Skeletal muscle satellite cell (primary cell): Measurements from ENCODE around the gene IL1RAPL2.
"Not testable (repeated sequence)": the region's sequence is repeated elsewhere in the genome, so short reads cannot be mapped to it uniquely, and the experiment has no call there.

Experiments used
- H3K27me3 ChIP-seq: 2 replicates; pipeline ENCODE4 v1.7.0; 2013; ENCODE audit warnings: low read length; ENCODE audit not compliant: control insufficient read depth, insufficient read depth
- H3K36me3 ChIP-seq: 2 replicates; pipeline ENCODE4 v1.7.0; 2013; ENCODE audit warnings: mild to moderate bottlenecking, control low read depth, low read length; ENCODE audit not compliant: insufficient read depth
- H3K4me1 ChIP-seq: 2 replicates; pipeline ENCODE4 v1.7.0; 2013; ENCODE audit warnings: low read length; ENCODE audit not compliant: control insufficient read depth, insufficient read depth
- H3K4me2 ChIP-seq: 2 replicates; pipeline ENCODE4 v1.7.0; 2013; ENCODE audit warnings: mild to moderate bottlenecking, low read length
- H3K4me3 ChIP-seq: 2 replicates; pipeline ENCODE4 v1.7.0; 2013; ENCODE audit warnings: low read length
- H3K9ac ChIP-seq: 2 replicates; pipeline ENCODE4 v1.7.0; 2013; ENCODE audit warnings: mild to moderate bottlenecking, low read depth, low read length, moderate library complexity
- H3K9me3 ChIP-seq: replicated peaks from 2 replicates; pipeline ENCODE4 v1.7.0; 2013; ENCODE audit warnings: mild to moderate bottlenecking, control low read depth, low read length

The IL1RAPL2 gene

DNA sequence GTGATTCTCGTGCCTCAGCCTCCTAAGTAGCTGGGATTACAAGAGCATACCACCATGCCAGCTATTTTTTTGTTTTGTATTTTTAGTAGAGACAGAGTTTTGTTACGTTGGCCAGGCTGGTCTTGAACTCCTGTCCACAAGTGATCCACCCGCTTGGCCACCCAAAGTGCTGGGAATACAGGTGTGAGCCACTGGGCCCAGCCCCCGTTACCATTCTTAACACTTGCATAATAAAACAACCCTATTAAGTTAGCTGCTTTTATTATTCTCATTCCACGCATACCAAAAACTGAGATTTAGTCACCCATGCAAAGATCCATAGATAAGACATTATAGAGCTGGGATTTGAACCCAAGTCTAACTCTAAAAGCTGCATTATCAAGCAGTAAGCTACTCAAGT lies 660.5 kb downstream of the IL1RAPL2 start:
- H3K4me3 ChIP-seq, result no peak overlapping the region
- no peaks in the 10 kb centered on the region for H3K36me3 ChIP-seq
- H3K4me1 ChIP-seq, result no peaks in the 10 kb centered on the region
- H3K4me2 ChIP-seq, result no peak overlapping the region
- peaks cover 13% of the 10 kb centered on the region for H3K27me3 ChIP-seq
- no peak overlapping the region for H3K9ac ChIP-seq
- no peaks in the 10 kb centered on the region for H3K9me3 ChIP-seq

DNA sequence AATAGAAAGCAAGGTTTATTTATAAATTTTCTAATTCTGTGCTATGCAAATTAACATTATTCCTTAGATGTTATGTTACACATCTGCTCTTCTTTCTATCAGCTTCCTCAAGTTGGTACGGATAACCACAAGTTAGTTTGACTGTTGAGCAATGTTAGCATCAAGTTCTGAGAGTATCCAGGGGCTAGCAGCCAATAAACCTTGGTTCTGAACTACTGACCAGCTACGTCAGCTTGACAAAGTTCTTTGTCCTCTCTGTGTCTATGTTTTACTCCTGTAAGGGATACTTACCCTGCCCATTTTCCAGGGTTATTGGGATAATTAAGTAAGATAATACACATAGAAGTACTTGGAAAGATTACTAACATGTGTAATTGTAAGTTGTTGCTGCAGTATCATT lies 662.6 kb downstream of the IL1RAPL2 start:
- no peaks in the 10 kb centered on the region for H3K36me3 ChIP-seq

DNA sequence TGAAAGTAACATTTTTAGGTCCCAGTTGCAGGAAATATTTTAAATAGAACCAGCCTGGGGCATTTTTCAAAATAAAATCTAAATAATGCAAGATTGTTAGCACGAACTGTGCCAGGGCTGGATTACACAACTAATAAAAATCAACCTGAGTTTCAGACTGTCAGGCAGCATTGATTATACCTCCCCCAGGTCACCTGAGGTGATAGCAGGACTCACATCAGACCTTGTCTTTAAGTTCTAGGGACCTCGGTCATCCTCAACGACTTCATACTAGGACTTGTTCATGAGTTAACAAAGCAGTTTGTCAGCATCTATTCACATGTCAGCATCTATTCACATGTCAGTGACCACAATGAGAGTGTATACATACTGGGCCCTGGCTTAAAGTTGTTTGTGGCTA lies 663.1 kb downstream of the IL1RAPL2 start:
- H3K4me2 ChIP-seq, result no peak overlapping the region
- peaks cover 10% of the 10 kb centered on the region for H3K27me3 ChIP-seq

More for the DNA sequence above, 662.6 kb downstream of the IL1RAPL2 start:
- no peak overlapping the region for H3K4me3 ChIP-seq
- no peaks in the 10 kb centered on the region for H3K4me1 ChIP-seq
- peaks cover 10% of the 10 kb centered on the region for H3K27me3 ChIP-seq
- no peak overlapping the region for H3K9ac ChIP-seq
- H3K9me3 ChIP-seq, result no peaks in the 10 kb centered on the region
- H3K4me2 ChIP-seq, result no peak overlapping the region

DNA sequence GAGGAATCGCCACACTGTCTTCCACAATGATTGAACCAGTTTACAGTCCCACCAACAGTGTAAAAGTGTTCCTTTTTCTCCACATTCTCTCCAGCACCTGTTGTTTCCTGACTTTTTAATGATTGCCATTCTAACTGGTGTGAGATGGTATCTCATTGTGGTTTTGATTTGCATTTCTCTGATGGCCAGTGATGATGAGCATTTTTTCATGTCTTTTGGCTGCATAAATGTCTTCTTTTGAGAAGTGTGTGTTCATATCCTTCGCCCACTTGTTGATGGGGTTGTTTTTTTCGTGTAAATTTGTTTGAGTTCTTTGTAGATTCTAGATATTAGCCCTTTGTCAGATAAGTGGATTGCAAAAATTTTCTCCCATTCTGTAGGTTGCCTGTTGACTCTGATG lies 671.4 kb downstream of the IL1RAPL2 start:
- not testable (repeated sequence) for H3K4me1 ChIP-seq, H3K9ac ChIP-seq, H3K4me2 ChIP-seq, H3K36me3 ChIP-seq, H3K27me3 ChIP-seq, H3K4me3 ChIP-seq, H3K9me3 ChIP-seq

More for the DNA sequence above, 663.1 kb downstream of the IL1RAPL2 start:
- no peaks in the 10 kb centered on the region for H3K4me1 ChIP-seq
- no peak overlapping the region for H3K4me3 ChIP-seq
- no peaks in the 10 kb centered on the region for H3K36me3 ChIP-seq
- H3K9ac ChIP-seq, result no peak overlapping the region
- H3K9me3 ChIP-seq, result no peaks in the 10 kb centered on the region

DNA sequence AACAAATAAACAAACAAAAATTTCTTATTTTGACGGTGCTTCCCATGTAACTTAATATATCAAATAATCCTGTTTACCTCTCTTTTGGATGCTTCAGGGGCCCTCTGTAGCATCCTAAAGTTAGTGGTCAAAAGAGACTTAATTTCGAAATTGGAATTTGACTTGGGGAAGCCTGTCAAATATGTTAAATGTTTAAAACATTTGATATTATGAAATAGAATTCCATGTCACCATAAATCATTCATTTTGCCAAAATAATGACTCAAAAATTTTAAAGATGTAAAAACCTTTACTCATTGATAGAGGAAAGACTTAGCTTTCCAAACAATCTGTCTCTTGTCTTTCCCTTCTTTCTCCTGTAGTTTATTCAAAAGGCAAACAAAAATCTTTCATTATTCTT lies 675.1 kb downstream of the IL1RAPL2 start:
- no peaks in the 10 kb centered on the region for H3K9me3 ChIP-seq
- no peaks in the 10 kb centered on the region for H3K36me3 ChIP-seq
- no peak overlapping the region for H3K4me3 ChIP-seq
- no peak overlapping the region for H3K9ac ChIP-seq
- H3K27me3 ChIP-seq, result peaks cover 2% of the 10 kb centered on the region
- no peaks in the 10 kb centered on the region for H3K4me1 ChIP-seq
- no peak overlapping the region for H3K4me2 ChIP-seq

DNA sequence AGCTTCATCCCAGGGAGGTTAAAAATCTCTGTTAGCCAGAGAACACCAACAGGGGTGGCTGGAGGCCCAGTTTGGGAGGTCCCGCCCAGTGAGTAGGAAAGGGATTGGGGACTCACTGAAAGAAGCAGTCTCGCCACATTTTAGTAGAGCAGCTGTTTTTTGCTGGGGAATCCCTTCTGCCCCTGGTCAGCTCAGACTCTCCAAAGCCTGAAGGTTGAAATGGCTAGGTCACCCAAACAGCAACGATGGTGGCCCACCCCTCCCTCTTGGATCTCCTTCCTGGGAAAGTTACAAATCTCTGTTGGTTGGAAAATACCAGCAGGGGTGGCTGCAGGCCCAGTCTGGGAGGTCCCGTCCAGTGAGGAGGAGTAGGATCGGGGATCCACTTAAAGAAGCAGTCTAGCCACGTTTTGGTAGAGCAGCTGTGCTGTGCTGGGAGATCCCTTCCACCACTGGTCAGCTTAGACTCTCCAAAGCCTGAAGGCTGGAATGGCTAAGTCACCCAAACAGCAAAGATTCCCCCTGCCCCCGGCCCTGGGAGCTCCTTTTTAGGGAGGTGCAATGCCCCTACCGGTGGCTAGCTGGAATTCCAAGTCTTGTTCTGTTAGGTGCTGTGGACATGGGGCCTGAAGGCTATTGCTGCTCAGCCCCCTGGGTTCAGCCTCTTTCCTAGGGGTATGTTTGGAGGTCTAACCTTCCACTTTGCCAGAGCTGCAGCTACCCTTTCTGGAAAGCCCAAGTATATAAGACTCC lies 694.5 kb downstream of the IL1RAPL2 start:
- no peaks in the 10 kb centered on the region for H3K4me1 ChIP-seq
- H3K9ac ChIP-seq, result no peak overlapping the region
- no peaks in the 10 kb centered on the region for H3K36me3 ChIP-seq
- no peaks in the 10 kb centered on the region for H3K9me3 ChIP-seq
- peaks cover 12% of the 10 kb centered on the region for H3K27me3 ChIP-seq
- no peak overlapping the region for H3K4me2 ChIP-seq
- H3K4me3 ChIP-seq, result no peak overlapping the region

DNA sequence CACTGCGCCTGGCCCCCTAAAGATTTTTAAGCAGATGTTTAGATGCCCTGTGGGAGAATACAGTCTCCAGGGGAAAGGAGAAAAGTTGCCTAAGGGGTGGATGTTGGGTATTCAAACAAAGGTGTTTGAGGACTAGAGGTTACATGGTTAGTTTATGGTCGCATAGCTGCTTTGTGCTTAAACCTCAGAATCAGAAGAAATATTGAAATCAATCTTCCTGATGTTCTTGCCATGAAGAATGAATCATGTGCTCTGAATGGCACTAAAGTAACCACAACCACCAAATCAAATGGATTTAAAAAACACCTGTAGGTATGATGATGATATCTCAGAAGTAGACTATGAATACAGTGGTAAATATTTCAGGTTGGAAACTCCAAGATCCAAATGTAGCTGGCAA lies 697.2 kb downstream of the IL1RAPL2 start:
- no peaks in the 10 kb centered on the region for H3K9me3 ChIP-seq

DNA sequence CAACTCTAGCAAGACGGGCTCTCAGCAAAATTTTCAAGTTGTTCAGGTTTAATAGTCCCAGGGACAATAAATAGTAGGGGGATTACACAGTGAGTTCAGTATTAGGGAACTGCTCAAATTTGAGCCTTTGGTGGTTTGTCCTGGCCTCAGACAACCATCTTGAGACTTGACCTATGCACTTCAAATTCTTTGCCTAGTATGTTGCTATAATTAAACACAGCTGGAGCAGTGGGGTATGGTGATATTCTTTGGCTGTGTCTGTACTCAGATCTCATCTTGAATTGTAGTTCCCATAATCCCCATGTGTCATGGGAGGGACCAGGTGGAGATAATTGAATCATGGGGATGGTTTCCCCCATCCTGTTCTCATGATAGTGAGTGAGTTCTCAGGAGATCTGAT lies 697.8 kb downstream of the IL1RAPL2 start:
- Histone ChIP-seq H3K27me3 (peaks cover 7% of the 10 kb centered on the region), H3K9ac (no peak overlapping the region), H3K4me2 (no peak overlapping the region), H3K4me1 (no peaks in the 10 kb centered on the region), H3K36me3 (no peaks in the 10 kb centered on the region), H3K4me3 (no peak overlapping the region), H3K9me3 (no peaks in the 10 kb centered on the region)

More for the DNA sequence above, 697.2 kb downstream of the IL1RAPL2 start:
- no peak overlapping the region for H3K4me3 ChIP-seq
- no peaks in the 10 kb centered on the region for H3K36me3 ChIP-seq
- H3K27me3 ChIP-seq, result peaks cover 7% of the 10 kb centered on the region
- H3K4me1 ChIP-seq, result no peaks in the 10 kb centered on the region
- no peak overlapping the region for H3K4me2 ChIP-seq
- no peak overlapping the region for H3K9ac ChIP-seq

DNA sequence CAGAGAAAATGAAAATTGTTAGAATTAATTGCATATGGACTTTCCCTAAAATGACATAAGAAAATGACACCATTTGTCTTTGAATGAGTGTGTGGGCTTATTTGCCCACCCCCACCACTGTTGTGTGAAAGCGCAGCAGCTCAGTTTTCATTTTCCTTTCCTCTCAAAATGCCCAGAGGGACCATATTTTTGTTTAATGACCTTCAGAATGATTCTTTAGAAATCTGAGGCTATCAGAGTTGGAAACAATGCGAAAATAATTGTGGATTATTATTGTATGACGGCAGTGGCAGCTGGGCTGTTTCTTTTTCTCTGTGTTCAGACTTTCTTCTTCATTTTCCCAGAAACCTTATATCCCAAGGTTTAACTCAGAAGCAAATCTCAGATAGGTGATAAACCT lies 699.1 kb downstream of the IL1RAPL2 start:
- Histone ChIP-seq H3K4me2 (no peak overlapping the region), H3K9ac (no peak overlapping the region), H3K4me1 (no peaks in the 10 kb centered on the region), H3K4me3 (no peak overlapping the region), H3K36me3 (no peaks in the 10 kb centered on the region), H3K9me3 (no peaks in the 10 kb centered on the region), H3K27me3 (peaks cover 9% of the 10 kb centered on the region)

DNA sequence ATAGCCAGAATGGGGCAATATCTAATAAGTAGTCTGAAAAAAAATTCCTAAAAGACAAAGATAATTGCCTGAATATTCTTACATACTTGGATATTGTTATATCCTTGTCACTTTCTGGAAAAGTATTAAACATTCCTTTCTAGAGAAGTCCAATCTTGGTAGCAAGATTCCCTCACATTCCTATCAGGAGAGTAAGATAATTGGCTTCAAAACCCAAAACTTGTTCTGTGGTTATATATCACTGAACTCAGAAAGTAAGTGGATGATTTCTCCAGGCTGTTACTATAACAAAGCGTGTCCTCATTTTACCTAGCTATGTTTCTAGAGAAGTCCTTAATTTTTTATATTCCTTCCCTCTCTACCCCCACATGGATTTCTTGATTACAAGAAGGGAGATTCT lies 700.5 kb downstream of the IL1RAPL2 start:
- Histone ChIP-seq H3K4me2 (no peak overlapping the region), H3K36me3 (no peaks in the 10 kb centered on the region), H3K9me3 (no peaks in the 10 kb centered on the region), H3K9ac (no peak overlapping the region), H3K27me3 (peaks cover 8% of the 10 kb centered on the region), H3K4me1 (no peaks in the 10 kb centered on the region), H3K4me3 (no peak overlapping the region)

DNA sequence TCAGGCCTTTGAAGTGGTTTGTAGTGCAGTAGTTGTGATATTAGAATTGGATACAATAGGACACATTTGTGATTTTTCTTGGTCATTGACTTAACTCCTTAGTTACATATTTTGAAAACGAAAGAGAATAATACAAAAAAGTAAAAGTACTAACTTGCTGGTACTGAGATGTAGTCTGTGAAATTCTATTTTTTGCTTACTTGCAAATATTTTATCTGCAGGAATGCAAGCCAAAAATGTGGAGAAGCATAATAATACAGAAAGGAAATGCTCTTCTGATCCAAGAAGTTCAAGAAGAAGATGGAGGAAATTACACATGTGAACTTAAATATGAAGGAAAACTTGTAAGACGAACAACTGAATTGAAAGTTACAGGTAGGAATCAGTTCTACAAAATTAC lies 701.2 kb downstream of the IL1RAPL2 start:
- peaks cover 8% of the 10 kb centered on the region for H3K27me3 ChIP-seq
- H3K36me3 ChIP-seq, result no peaks in the 10 kb centered on the region
- no peak overlapping the region for H3K4me3 ChIP-seq
- H3K9ac ChIP-seq, result no peak overlapping the region
- H3K4me2 ChIP-seq, result no peak overlapping the region
- no peaks in the 10 kb centered on the region for H3K4me1 ChIP-seq
- no peaks in the 10 kb centered on the region for H3K9me3 ChIP-seq

DNA sequence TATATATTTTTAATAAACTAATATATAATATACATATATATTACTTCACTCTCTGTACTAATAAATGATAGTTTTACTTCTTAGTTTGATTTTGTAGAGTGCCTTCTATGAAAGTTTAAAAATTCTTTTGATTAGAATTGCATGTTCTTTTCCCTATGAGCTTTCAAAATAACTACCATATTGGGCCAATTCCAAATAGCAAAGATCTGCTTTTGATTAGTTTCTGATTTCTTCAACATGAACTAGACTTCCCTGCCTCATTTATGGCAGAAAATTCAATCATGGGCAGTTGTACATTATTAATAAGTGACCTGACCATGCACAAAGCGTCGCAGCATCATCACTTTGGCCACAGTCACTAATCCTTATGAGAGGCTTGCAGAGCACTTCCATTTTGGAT lies 703.4 kb downstream of the IL1RAPL2 start:
- H3K4me1 ChIP-seq, result no peaks in the 10 kb centered on the region
- H3K4me3 ChIP-seq, result no peak overlapping the region
- no peak overlapping the region for H3K4me2 ChIP-seq

More for the DNA sequence above, 703.4 kb downstream of the IL1RAPL2 start:
- H3K27me3 ChIP-seq, result peaks cover 8% of the 10 kb centered on the region
- no peaks in the 10 kb centered on the region for H3K9me3 ChIP-seq
- H3K9ac ChIP-seq, result no peak overlapping the region
- no peaks in the 10 kb centered on the region for H3K36me3 ChIP-seq
